HCT116 (cell line): Measurements from ENCODE around the gene USP15. TPM values are rescaled to one million over a fixed set of nuclear protein-coding genes. Genes with fewer than 3 reads are reported as not detected.

Experiments
- ATAC-seq: fragments of 200-7000 bp; cut with Tn5 transposase; 2 replicates; pipeline ENCODE4 v1.9.1; 2020; ENCODE audit warnings: mild to moderate bottlenecking, moderate library complexity
- BruUV-seq: library from RNA; stranded (reverse); fragments of 400-500 nt; replicated peaks from 2 replicates; lab custom pipeline; 2021; lab: Mats Ljungman, UMichigan
- CTCF ChIA-PET: fragments of 300-600 bp; sonication (Branson Sonifier 250); formaldehyde crosslinking; loops from one replicate; lab custom pipeline; 2021; ENCODE audit warnings: antibody characterized with exemption; lab: Charles Lee
- POLR2A ChIA-PET: fragments of 300-600, 350-600 bp; sonication (Branson Sonifier 250); formaldehyde crosslinking; loops from one replicate; lab custom pipeline; 2021; ENCODE audit warnings: antibody characterized with exemption; lab: Charles Lee
- RAD21 ChIA-PET, 2 experiments: fragments of 300-600 bp; sonication (Branson Sonifier 250); formaldehyde crosslinking; loops; one replicate each; lab custom pipeline; 2023; ENCODE audit warnings: low total read pairs in 2 of 2; ENCODE audit not compliant: uncharacterized antibody in 2 of 2, unreplicated experiment in 2 of 2, low non-redundant PET in 1 of 2; lab: Charles Lee
- DNase-seq: peaks from one replicate; pipeline ENCODE4 v3.0.0-alpha.2; 2010; ENCODE audit warnings: low read depth, low spot score
- H2AFZ ChIP-seq: fragments of 200-600 bp; shearing (Covaris generic), sonication (generic); 2 replicates; pipeline ENCODE4 v1.6.1; 2017; ENCODE audit warnings: low read depth, mixed run types, mixed read lengths, antibody characterized with exemption, low read length; ENCODE audit not compliant: poor library complexity, severe bottlenecking
- H3K27ac ChIP-seq: 2 replicates; pipeline ENCODE4 v1.5.1; 2012; ENCODE audit warnings: low read depth, low read length
- H3K27me3 ChIP-seq: fragments of 200-600 bp; sonication (generic); 2 replicates; pipeline ENCODE4 v1.6.1; 2016; ENCODE audit warnings: mixed run types, low read length, mixed read lengths; ENCODE audit not compliant: insufficient read depth
- H3K36me3 ChIP-seq, 2 experiments: fragments of 200-500 bp in 1 of 2; fragments of 200-600 bp in 1 of 2; sonication (Bioruptor generic) in 1 of 2; sonication (generic) in 1 of 2; 2 replicates each; pipeline versions ENCODE4 v1.5.1 to v1.6.1; 2014 to 2016; ENCODE audit warnings: low read length in 2 of 2, inconsistent platforms in 1 of 2, mixed read lengths in 1 of 2, mixed run types in 1 of 2; ENCODE audit not compliant: insufficient read depth in 2 of 2, control insufficient read depth in 1 of 2
- H3K4me1 ChIP-seq, 2 experiments: fragments of 200-600 bp in 1 of 2; sonication (generic) in 1 of 2; 2 replicates each; pipeline versions ENCODE4 v1.5.1 to v1.6.1; 2012 to 2017; ENCODE audit warnings: low read length in 2 of 2, inconsistent platforms in 1 of 2, mild to moderate bottlenecking in 1 of 2, mixed read lengths in 1 of 2, mixed run types in 1 of 2, moderate library complexity in 1 of 2; ENCODE audit not compliant: insufficient read depth in 2 of 2, control insufficient read depth in 1 of 2
- H3K4me2 ChIP-seq: fragments of 200-600 bp; sonication (generic); 2 replicates; pipeline ENCODE4 v1.6.1; 2017; ENCODE audit warnings: mixed run types, low read length, mixed read lengths
- H3K4me3 ChIP-seq, 2 experiments: fragments of 200-600 bp in 1 of 2; sonication (generic) in 1 of 2; replicated peaks in 1 of 2; 2 replicates each; pipeline ENCODE4 v1.5.1; 2011 to 2016; ENCODE audit warnings: low read length in 2 of 2, control low read depth in 1 of 2, low read depth in 1 of 2, mild to moderate bottlenecking in 1 of 2, mixed read lengths in 1 of 2, mixed run types in 1 of 2
- H3K79me2 ChIP-seq: fragments of 200-600 bp; sonication (generic); 2 replicates; pipeline ENCODE4 v1.6.1; 2017; ENCODE audit warnings: mild to moderate bottlenecking, mixed run types, low read length, moderate library complexity, mixed read lengths; ENCODE audit not compliant: insufficient read depth
- H3K9ac ChIP-seq: fragments of 200-600 bp; sonication (generic); 2 replicates; pipeline ENCODE4 v1.6.1; 2016; ENCODE audit warnings: low read length, mixed read lengths
- H3K9me2 ChIP-seq: fragments of 200-600 bp; sonication (generic), shearing (Covaris generic); 2 replicates; pipeline ENCODE4 v1.6.1; 2017; ENCODE audit warnings: mixed run types, mild to moderate bottlenecking, moderate library complexity; ENCODE audit not compliant: insufficient read depth
- H3K9me3 ChIP-seq, 2 experiments: fragments of 200-500 bp in 1 of 2; fragments of 200-600 bp in 1 of 2; sonication (Bioruptor generic) in 1 of 2; sonication (generic) in 1 of 2; 2 replicates each; pipeline ENCODE4 v1.6.1; 2014 to 2017; ENCODE audit warnings: low read length in 2 of 2, mixed read lengths in 2 of 2, inconsistent platforms in 1 of 2, low read depth in 1 of 2, mild to moderate bottlenecking in 1 of 2, mixed run types in 1 of 2, moderate library complexity in 1 of 2; ENCODE audit not compliant: control insufficient read depth in 1 of 2, insufficient read depth in 1 of 2
- H4K20me1 ChIP-seq: fragments of 200-600 bp; sonication (generic), shearing (Covaris generic); 2 replicates; pipeline ENCODE4 v1.6.1; 2017; ENCODE audit warnings: mixed run types, mild to moderate bottlenecking, moderate library complexity; ENCODE audit not compliant: insufficient read depth
- EGR1 ChIP-seq: IDR thresholded peaks from 2 replicates; pipeline ENCODE4 v1.6.1; 2012; ENCODE audit warnings: low read depth
- EZH2phosphoT487 ChIP-seq: fragments of 200-600 bp; IDR thresholded peaks from 2 replicates; pipeline ENCODE4 v1.6.1; 2018; ENCODE audit warnings: antibody characterized with exemption, borderline replicate concordance
- FOSL1 ChIP-seq: IDR thresholded peaks from 2 replicates; pipeline ENCODE4 v1.6.1; 2012; ENCODE audit warnings: low read depth
- POLR2A ChIP-seq: IDR thresholded peaks from 2 replicates; pipeline ENCODE4 v1.7.0; 2011; ENCODE audit warnings: borderline replicate concordance; ENCODE audit not compliant: insufficient read depth, insufficient read length; ENCODE audit errors: extremely low read depth
- SIN3A ChIP-seq: IDR thresholded peaks from 2 replicates; pipeline ENCODE4 v1.6.1; 2012; ENCODE audit warnings: low read depth
- TCF7L2 ChIP-seq: IDR thresholded peaks from 2 replicates; pipeline ENCODE4 v1.7.0; 2011; ENCODE audit warnings: borderline replicate concordance, inconsistent platforms; ENCODE audit not compliant: insufficient read depth, insufficient read length; ENCODE audit errors: extremely low read depth
- ZFX ChIP-seq: fragments of 450-650 bp; IDR thresholded peaks from 2 replicates; pipeline ENCODE4 v1.6.1; 2017
- ZNF274 ChIP-seq: fragments of 200-500 bp; sonication (Bioruptor generic); IDR thresholded peaks from 2 replicates; pipeline ENCODE4 v1.6.1; 2014; ENCODE audit warnings: mild to moderate bottlenecking, low read depth, low read length, inconsistent platforms
- intact Hi-C: fragments of 100-400 bp; cut with micrococcal nuclease; formaldehyde crosslinking; loops from 2 replicates; pipeline ENCODE4 v1.10.0; 2022
- total RNA-seq: library from RNA; stranded (reverse); gene quantifications from one replicate; pipeline ENCODE4 v1.2.1, GENCODE V29; 2021; ENCODE audit not compliant: unreplicated experiment
- TF ChIP-seq, protein P1 (sequence below): IDR thresholded peaks from 2 replicates; pipeline ENCODE4 v1.6.1; 2011; ENCODE audit warnings: mild to moderate bottlenecking, low read length, moderate library complexity; ENCODE audit not compliant: insufficient replicate concordance; ENCODE audit errors: extremely low read depth
- TF ChIP-seq, protein P2 (sequence below): IDR thresholded peaks from 2 replicates; pipeline ENCODE4 v1.6.1; 2012; ENCODE audit warnings: low read depth
- TF ChIP-seq, protein P3 (sequence below): IDR thresholded peaks from 2 replicates; pipeline ENCODE4 v1.6.1; 2012
- TF ChIP-seq, protein P4 (sequence below): IDR thresholded peaks from 2 replicates; pipeline ENCODE4 v1.6.1; 2012

The USP15 gene
- total RNA-seq, 1 experiment from 2014 or later, result 49.5 TPM

DNA sequence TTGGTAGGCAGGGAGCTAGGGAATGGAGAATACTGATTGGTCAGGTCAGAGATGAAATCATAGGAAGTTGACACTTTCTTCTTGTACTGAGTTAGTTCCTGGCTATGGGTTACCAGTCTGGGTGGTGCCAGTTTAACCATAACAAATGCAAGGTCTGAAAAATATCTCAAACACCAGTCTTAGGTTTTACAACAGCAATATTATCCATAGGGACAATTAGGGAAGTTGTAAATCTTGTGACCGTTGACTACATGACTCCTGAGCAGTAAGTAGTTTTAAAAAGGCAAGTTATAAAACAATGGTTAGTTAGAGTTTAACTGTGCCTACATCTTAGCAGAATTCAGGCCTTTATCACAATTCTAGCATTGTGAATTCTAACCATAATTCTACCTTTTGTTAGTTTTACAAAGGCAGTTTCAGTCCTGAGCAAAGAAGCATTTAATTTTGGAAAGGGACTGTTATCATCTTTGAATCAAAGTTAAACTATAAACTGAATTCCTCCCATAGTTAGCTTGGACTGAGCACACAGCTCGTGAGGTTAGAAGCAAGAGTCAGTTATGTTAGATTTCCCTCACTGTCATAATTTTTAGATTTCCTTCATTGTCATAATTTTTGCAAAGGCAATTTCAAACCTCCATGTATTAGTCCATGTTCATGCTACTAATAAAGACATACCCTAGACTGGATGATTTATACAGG is 186.7 kb downstream of the USP15 start:
- Histone ChIP-seq H2AFZ (no peak overlapping the region), H3K27ac (no peak overlapping the region), H3K27me3 (no peaks in the 10 kb centered on the region), H3K9ac (no peak overlapping the region), H3K36me3 (no peaks in the 10 kb centered on the region), H3K4me1 (no peaks in the 10 kb centered on the region), H3K9me2 (no peaks in the 10 kb centered on the region; the same call in 1 of the 2 replicates), H3K79me2 (no peaks in the 10 kb centered on the region), H3K9me3 (no peaks in the 10 kb centered on the region), H4K20me1 (no peaks in the 10 kb centered on the region), H3K4me3 (no peak overlapping the region), H3K4me2 (no peak overlapping the region)
- ChIA-PET CTCF (no interaction called here), POLR2A (no interaction called here), RAD21 (no interaction called here)
- intact Hi-C loops, result no loop called here
- no peak for TF ChIP-seq TCF7L2
- no peak for TF ChIP-seq ZFX
- TF ChIP-seq, protein P1, sequence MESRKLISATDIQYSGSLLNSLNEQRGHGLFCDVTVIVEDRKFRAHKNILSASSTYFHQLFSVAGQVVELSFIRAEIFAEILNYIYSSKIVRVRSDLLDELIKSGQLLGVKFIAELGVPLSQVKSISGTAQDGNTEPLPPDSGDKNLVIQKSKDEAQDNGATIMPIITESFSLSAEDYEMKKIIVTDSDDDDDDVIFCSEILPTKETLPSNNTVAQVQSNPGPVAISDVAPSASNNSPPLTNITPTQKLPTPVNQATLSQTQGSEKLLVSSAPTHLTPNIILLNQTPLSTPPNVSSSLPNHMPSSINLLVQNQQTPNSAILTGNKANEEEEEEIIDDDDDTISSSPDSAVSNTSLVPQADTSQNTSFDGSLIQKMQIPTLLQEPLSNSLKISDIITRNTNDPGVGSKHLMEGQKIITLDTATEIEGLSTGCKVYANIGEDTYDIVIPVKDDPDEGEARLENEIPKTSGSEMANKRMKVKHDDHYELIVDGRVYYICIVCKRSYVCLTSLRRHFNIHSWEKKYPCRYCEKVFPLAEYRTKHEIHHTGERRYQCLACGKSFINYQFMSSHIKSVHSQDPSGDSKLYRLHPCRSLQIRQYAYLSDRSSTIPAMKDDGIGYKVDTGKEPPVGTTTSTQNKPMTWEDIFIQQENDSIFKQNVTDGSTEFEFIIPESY, result no peak
- TF ChIP-seq, protein P2, sequence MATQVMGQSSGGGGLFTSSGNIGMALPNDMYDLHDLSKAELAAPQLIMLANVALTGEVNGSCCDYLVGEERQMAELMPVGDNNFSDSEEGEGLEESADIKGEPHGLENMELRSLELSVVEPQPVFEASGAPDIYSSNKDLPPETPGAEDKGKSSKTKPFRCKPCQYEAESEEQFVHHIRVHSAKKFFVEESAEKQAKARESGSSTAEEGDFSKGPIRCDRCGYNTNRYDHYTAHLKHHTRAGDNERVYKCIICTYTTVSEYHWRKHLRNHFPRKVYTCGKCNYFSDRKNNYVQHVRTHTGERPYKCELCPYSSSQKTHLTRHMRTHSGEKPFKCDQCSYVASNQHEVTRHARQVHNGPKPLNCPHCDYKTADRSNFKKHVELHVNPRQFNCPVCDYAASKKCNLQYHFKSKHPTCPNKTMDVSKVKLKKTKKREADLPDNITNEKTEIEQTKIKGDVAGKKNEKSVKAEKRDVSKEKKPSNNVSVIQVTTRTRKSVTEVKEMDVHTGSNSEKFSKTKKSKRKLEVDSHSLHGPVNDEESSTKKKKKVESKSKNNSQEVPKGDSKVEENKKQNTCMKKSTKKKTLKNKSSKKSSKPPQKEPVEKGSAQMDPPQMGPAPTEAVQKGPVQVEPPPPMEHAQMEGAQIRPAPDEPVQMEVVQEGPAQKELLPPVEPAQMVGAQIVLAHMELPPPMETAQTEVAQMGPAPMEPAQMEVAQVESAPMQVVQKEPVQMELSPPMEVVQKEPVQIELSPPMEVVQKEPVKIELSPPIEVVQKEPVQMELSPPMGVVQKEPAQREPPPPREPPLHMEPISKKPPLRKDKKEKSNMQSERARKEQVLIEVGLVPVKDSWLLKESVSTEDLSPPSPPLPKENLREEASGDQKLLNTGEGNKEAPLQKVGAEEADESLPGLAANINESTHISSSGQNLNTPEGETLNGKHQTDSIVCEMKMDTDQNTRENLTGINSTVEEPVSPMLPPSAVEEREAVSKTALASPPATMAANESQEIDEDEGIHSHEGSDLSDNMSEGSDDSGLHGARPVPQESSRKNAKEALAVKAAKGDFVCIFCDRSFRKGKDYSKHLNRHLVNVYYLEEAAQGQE, result no peak
- TF ChIP-seq POLR2A, result no peak
- TF ChIP-seq EGR1, result no peak
- no peak for TF ChIP-seq FOSL1
- no peak for TF ChIP-seq SIN3A
- TF ChIP-seq, protein P3, sequence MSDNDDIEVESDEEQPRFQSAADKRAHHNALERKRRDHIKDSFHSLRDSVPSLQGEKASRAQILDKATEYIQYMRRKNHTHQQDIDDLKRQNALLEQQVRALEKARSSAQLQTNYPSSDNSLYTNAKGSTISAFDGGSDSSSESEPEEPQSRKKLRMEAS, result no peak
- TF ChIP-seq EZH2phosphoT487, result no peak
- no peak for TF ChIP-seq ZNF274
- TF ChIP-seq, protein P4, sequence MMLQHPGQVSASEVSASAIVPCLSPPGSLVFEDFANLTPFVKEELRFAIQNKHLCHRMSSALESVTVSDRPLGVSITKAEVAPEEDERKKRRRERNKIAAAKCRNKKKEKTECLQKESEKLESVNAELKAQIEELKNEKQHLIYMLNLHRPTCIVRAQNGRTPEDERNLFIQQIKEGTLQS, result no peak
- BruUV-seq, result no TSS peak
- DNase-seq, result no peak
- no peak for ATAC-seq
